Measurements from ENCODE around the gene MACROH2A2. TPM values are rescaled to one million over a fixed set of nuclear protein-coding genes. Genes with fewer than 3 reads are reported as not detected.

The MACROH2A2 gene
- total and polyA plus RNA-seq, 2 of the 13 experiments (the other 11 are each of a cell fraction or from before 2014, with no cell fraction given), result 9.8 to 43.1 TPM

- TF ChIP-seq ARNTL (CRISPR knock-in tag; IDR thresholded peaks at IDR 0.05) (peak; percentile 62; the same call in 1 of the 2 replicates), JDP2 (CRISPR knock-in tag; IDR thresholded peaks at IDR 0.05; ENCODE audit: borderline replicate concordance) (no peak), ZNF251 (CRISPR knock-in tag; IDR thresholded peaks at IDR 0.05) (no peak), MIER2 (CRISPR knock-in tag; IDR thresholded peaks at IDR 0.05) (no peak), NFAT5 (CRISPR knock-in tag; IDR thresholded peaks at IDR 0.05) (no peak), SOX13 (IDR thresholded peaks at IDR 0.05) (no peak), SOX13 (CRISPR knock-in tag; conservative IDR thresholded peaks at IDR 0.05 in 1 of 2, IDR thresholded peaks at IDR 0.05 in 1 of 2) (no peak; a peak in 1 of 4 replicates), HOMEZ (CRISPR knock-in tag; IDR thresholded peaks at IDR 0.05; ENCODE audit: low read depth) (peak; percentile 68), ZNF362 (CRISPR knock-in tag; IDR thresholded peaks at IDR 0.05; ENCODE audit: borderline replicate concordance) (peak; percentile 100), ZBTB2 (CRISPR knock-in tag; IDR thresholded peaks at IDR 0.05; ENCODE audit: low read depth) (no peak; the same call in 1 of the 2 replicates), ZNF781 (CRISPR knock-in tag; IDR thresholded peaks at IDR 0.05; ENCODE audit: borderline replicate concordance, not compliant biosample characterization) (no peak), SETDB1 (CRISPR knock-in tag; IDR thresholded peaks at IDR 0.05; ENCODE audit: borderline replicate concordance) (no peak), GMEB2 (CRISPR knock-in tag; IDR thresholded peaks at IDR 0.05; ENCODE audit: low read depth) (no peak), ATF6 (CRISPR knock-in tag; conservative IDR thresholded peaks at IDR 0.05) (no peak), MIXL1 (CRISPR knock-in tag; IDR thresholded peaks at IDR 0.05) (peak; percentile 73)
Observed at GRCh38 chr10:70146489-70147258, 94.0 kb downstream of the MACROH2A2 start, which contains the start of gene TYSND1 (continued).
